Mesodermal cell (in vitro differentiated cells): ENCODE measurements around the gene DYRK2.

Source experiments
- H3K27ac ChIP-seq: 2 replicates; pipeline ENCODE4 v1.7.0; 2013; ENCODE audit warnings: mild to moderate bottlenecking, low read depth, low read length, moderate library complexity; ENCODE audit not compliant: severe bottlenecking
- H3K36me3 ChIP-seq: 2 replicates; pipeline ENCODE4 v1.7.1; 2013; ENCODE audit warnings: mild to moderate bottlenecking, low read length, moderate library complexity; ENCODE audit not compliant: control insufficient read depth, insufficient read depth
- H3K4me1 ChIP-seq: one replicate; pipeline ENCODE4 v1.7.1; 2013; ENCODE audit warnings: mild to moderate bottlenecking, low read length; ENCODE audit not compliant: insufficient read depth, control insufficient read depth, poor library complexity, severe bottlenecking
- H3K4me3 ChIP-seq: 2 replicates; pipeline ENCODE4 v1.7.0; 2013; ENCODE audit warnings: low read length, control low read depth, mild to moderate bottlenecking; ENCODE audit not compliant: insufficient read depth, poor library complexity, severe bottlenecking; ENCODE audit errors: extremely low read depth
- H3K9me3 ChIP-seq: 2 replicates; pipeline ENCODE4 v1.7.1; 2013; ENCODE audit warnings: mild to moderate bottlenecking, low read length, moderate library complexity; ENCODE audit not compliant: control insufficient read depth
- whole genome bisulfite sequencing, 2 experiments: methylation state at CpG; one replicate each; pipeline ENCODE4 v1.1.5; 2013; ENCODE audit warnings: missing lambda C conversion rate in 2 of 2; ENCODE audit not compliant: insufficient coverage in 2 of 2; 5-methylcytosine and 5-hydroxymethylcytosine counted together

Gene DYRK2

DNA sequence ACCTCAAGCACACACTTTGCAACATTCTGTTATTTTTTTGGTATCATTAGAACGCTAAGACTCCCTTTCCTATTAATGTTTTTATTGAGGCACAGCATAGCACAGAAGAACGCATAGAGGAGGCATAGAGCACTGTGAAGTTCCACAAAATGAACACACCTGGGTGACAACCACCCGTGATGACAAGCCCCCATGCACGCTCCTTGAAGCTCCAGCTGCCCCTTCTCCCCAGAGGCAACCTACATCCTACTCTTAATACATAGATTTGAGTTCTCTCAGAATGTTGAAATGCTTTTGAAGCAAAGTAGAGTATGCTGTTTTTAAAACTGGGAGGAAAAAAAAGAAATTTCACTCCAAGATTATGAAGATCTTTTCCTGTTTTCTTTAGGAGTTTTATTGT lies 55.5 kb downstream of the DYRK2 start:
- WGBS, 2 experiments = 87 to 94% methylated on average over 2 to 3 of the region's 4 CpGs
- H3K4me3 ChIP-seq = no peak overlapping the region
- H3K27ac ChIP-seq = no peak overlapping the region
- no peaks in the 10 kb centered on the region for H3K36me3 ChIP-seq
- H3K4me1 ChIP-seq = peaks cover 18% of the 10 kb centered on the region
- H3K9me3 ChIP-seq = no peaks in the 10 kb centered on the region

- H3K4me3 ChIP-seq = no peak overlapping the region
- no peaks in the 10 kb centered on the region for H3K36me3 ChIP-seq
- peaks cover 21% of the 10 kb centered on the region for H3K4me1 ChIP-seq
- H3K27ac ChIP-seq = peak overlapping the region; percentile 43
- H3K9me3 ChIP-seq = no peaks in the 10 kb centered on the region
- 57 to 72% methylated on average over 2 to 3 of the region's 6 CpGs for WGBS, 2 experiments
Observed at GRCh38 chr12:67705394-67706370, 57.1 kb downstream of the DYRK2 start.

DNA sequence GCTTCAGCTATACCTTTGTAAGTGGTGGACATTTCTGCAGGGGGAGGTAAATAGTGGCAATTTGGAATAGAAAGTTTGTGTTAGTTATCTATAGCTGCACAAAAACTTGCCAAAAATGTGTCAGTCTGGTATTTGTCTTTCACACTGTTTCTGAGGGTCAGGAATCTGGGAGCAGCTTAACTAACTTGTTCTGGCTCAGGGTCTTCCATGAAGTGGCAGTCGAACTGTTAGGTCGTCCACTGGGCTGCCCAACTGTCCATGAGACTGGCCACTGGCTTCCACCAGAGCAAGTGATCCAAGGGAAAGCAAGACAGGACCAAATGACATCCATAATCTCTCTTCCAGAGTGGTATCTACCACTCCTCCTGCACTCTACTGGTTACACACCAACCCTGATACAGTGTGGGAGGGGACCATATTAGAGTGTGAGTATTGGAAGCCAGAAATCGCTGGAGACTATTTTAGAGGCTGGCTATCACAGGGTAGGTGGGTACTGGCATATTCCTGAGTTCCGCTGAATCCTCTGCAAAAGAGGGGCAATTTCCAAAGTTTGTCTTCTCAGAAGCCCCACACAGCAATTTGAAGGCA lies 60.9 kb downstream of the DYRK2 start:
- no peak overlapping the region for H3K27ac ChIP-seq

GRCh38 chr12:67710582-67710981 lies 62.0 kb downstream of the DYRK2 start:
- 67 to 91% methylated on average over 1 of the region's 3 CpGs for WGBS, 2 experiments
- Histone ChIP-seq H3K4me1 (peaks cover 14% of the 10 kb centered on the region), H3K9me3 (no peaks in the 10 kb centered on the region), H3K4me3 (no peak overlapping the region), H3K27ac (no peak overlapping the region), H3K36me3 (no peaks in the 10 kb centered on the region)

More for the DNA sequence above, 60.9 kb downstream of the DYRK2 start:
- Histone ChIP-seq H3K4me1 (peaks cover 16% of the 10 kb centered on the region), H3K9me3 (no peaks in the 10 kb centered on the region), H3K36me3 (no peaks in the 10 kb centered on the region), H3K4me3 (no peak overlapping the region)
- 93 to 100% methylated on average over 4 of the region's 4 CpGs for WGBS, 2 experiments

DNA sequence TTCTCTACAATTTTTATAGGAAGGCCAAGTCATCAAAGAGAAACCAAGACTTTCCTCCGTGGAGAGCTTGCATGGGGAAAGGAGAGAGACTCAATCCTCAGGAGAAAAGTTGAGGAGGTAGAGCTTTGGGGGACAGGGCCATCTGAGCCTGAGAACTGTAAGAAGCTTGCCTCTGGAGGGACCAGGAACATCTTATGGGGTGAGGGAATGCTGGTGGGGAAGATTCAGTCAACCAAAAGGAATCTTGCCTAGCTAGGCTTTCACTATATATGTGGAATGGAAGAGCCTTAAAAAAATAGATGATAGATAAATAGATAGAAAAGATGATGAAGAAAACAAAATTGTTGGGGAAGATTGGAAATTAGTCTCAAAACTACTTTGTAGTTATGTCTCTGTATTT lies 63.5 kb downstream of the DYRK2 start:
- Histone ChIP-seq H3K4me1 (peaks cover 8% of the 10 kb centered on the region), H3K9me3 (no peaks in the 10 kb centered on the region), H3K4me3 (no peak overlapping the region), H3K27ac (no peak overlapping the region), H3K36me3 (no peaks in the 10 kb centered on the region)
- 100% methylated on average over 1 of the region's 1 CpG; no CpG with 5 or more reads in 1 of the 2 experiments for WGBS, 2 experiments

GRCh38 chr12:67714648-67715047 lies 66.1 kb downstream of the DYRK2 start:
- H3K4me3 ChIP-seq = no peak overlapping the region
- H3K36me3 ChIP-seq = no peaks in the 10 kb centered on the region
- peaks cover 7% of the 10 kb centered on the region for H3K4me1 ChIP-seq
- WGBS, 2 experiments = 88 to 100% methylated on average over 1 of the region's 1 CpG
- no peaks in the 10 kb centered on the region for H3K9me3 ChIP-seq
- no peak overlapping the region for H3K27ac ChIP-seq
